Thyroid gland (tissue), 4 donors: ENCODE data around the gene ZNF841. TPM values are rescaled to one million over a fixed set of nuclear protein-coding genes. Genes with fewer than 3 reads are reported as not detected.
"Not testable (repeated sequence)": the region's sequence is repeated elsewhere in the genome, so short reads cannot be mapped to it uniquely, and the experiment has no call there.

Source experiments
- DNase-seq, 2 donors: peaks; one replicate each; pipeline ENCODE4 v3.0.0-alpha.2; 2019
- H3K27ac ChIP-seq, 3 donors: fragments of 200-600 bp; sonication (generic); 1 replicate in 2 of 3; 2 replicates in 1 of 3; pipeline ENCODE4 v1.5.1; 2016 to 2019; ENCODE audit warnings: mild to moderate bottlenecking in 1 of 3, moderate library complexity in 1 of 3
- H3K27me3 ChIP-seq: fragments of 200-600 bp; sonication (generic); one replicate; pipeline ENCODE4 v1.5.1; 2019
- H3K36me3 ChIP-seq, 2 donors: fragments of 200-600 bp; sonication (generic); one replicate each; pipeline ENCODE4 v1.5.1; 2016 to 2019
- H3K4me1 ChIP-seq, 2 donors: fragments of 200-600 bp; sonication (generic); one replicate each; pipeline ENCODE4 v1.5.1; 2017 to 2019
- H3K4me3 ChIP-seq, 3 donors: fragments of 200-600 bp; sonication (generic); replicated peaks in 1 of 3; 1 replicate in 2 of 3; 2 replicates in 1 of 3; pipeline ENCODE4 v1.5.1; 2016; ENCODE audit warnings: mild to moderate bottlenecking in 1 of 3
- H3K9me3 ChIP-seq: fragments of 200-600 bp; sonication (generic); one replicate; pipeline ENCODE4 v1.5.1; 2017
- CTCF ChIP-seq, 6 experiments: fragments of 200-600 bp in 3 of 6; fragments of 450-650 bp in 3 of 6; sonication (generic) in 3 of 6; IDR thresholded peaks; one replicate each; pipeline ENCODE4 v1.5.1; 2016 to 2019; ENCODE audit warnings: antibody characterized with exemption in 6 of 6, mild to moderate bottlenecking in 2 of 6, inconsistent platforms in 1 of 6, moderate library complexity in 1 of 6
- POLR2A ChIP-seq, 2 donors: fragments of 450-650 bp; IDR thresholded peaks; one replicate each; pipeline ENCODE4 v1.6.1; 2017; ENCODE audit warnings: antibody characterized with exemption in 2 of 2, mild to moderate bottlenecking in 2 of 2, moderate library complexity in 1 of 2
- WGBS, 2 donors: methylation state at CpG; one replicate each; pipeline ENCODE4 v1.1.5; 2017; 5-methylcytosine and 5-hydroxymethylcytosine counted together
- intact Hi-C: fragments of 100-400 bp; cut with DNase I; formaldehyde crosslinking; loops from one replicate; pipeline ENCODE4 v1.15.1; 2023
- total RNA-seq, 4 donors: library from RNA; depleted of rRNA; stranded (reverse); fragments of >200 nt; gene quantifications; one replicate each; pipeline ENCODE4 v1.2.3, GENCODE V29; 2016

Gene ZNF841
- total RNA-seq, 4 donors from 2014 or later, result 14.9 to 23.9 (median 18.0) TPM

GRCh38 chr19:52070496-52070895 lies 25.1 kb downstream of the ZNF841 start:
- Histone ChIP-seq H3K27ac (no peak overlapping the region), H3K27me3 (no peaks in the 10 kb centered on the region), H3K4me3 (no peak overlapping the region), H3K36me3 (peaks cover 68 to 70% of the 10 kb centered on the region in 2 donors), H3K9me3 (no peaks in the 10 kb centered on the region), H3K4me1 (no peaks in the 10 kb centered on the region)
- TF ChIP-seq POLR2A (IDR thresholded peaks at IDR 0.05), result no peak
- TF ChIP-seq CTCF (IDR thresholded peaks at IDR 0.05), result no peak
- intact Hi-C loops, result no loop called here
- DNase-seq, result no peak
- WGBS, 2 donors, result 99 to 100% methylated on average over 5 of the region's 5 CpGs

GRCh38 chr19:52069653-52070052 lies 25.9 kb downstream of the ZNF841 start:
- no peak for TF ChIP-seq CTCF (IDR thresholded peaks at IDR 0.05)
- TF ChIP-seq POLR2A (IDR thresholded peaks at IDR 0.05), result no peak
- Histone ChIP-seq H3K27me3 (no peaks in the 10 kb centered on the region), H3K36me3 (peaks cover 60 to 62% of the 10 kb centered on the region in 2 donors), H3K27ac (no peak overlapping the region), H3K9me3 (no peaks in the 10 kb centered on the region), H3K4me1 (no peaks in the 10 kb centered on the region), H3K4me3 (no peak overlapping the region)
- intact Hi-C loops, result no loop called here
- WGBS, 2 donors, result 90 to 93% methylated on average over 2 of the region's 2 CpGs
- DNase-seq, result no peak

GRCh38 chr19:52066258-52066863 lies 29.2 kb downstream of the ZNF841 start:
- no peak for DNase-seq
- Histone ChIP-seq H3K4me1 (no peaks in the 10 kb centered on the region), H3K36me3 (peaks cover 42 to 55% of the 10 kb centered on the region in 2 donors), H3K9me3 (no peaks in the 10 kb centered on the region), H3K27ac (no peak overlapping the region), H3K4me3 (no peak overlapping the region), H3K27me3 (no peaks in the 10 kb centered on the region)
- TF ChIP-seq POLR2A (IDR thresholded peaks at IDR 0.05) (no peak), CTCF (IDR thresholded peaks at IDR 0.05) (no peak)
- intact Hi-C loops, result no loop called here
- WGBS, 2 donors, result 96 to 99% methylated on average over 6 of the region's 6 CpGs

- WGBS, 2 donors, result 98% methylated on average over 6 of the region's 6 CpGs
- TF ChIP-seq POLR2A (IDR thresholded peaks at IDR 0.05) (no peak), CTCF (IDR thresholded peaks at IDR 0.05) (no peak)
- Histone ChIP-seq H3K4me1 (no peaks in the 10 kb centered on the region), H3K9me3 (no peaks in the 10 kb centered on the region), H3K36me3 (peaks cover 35 to 50% of the 10 kb centered on the region in 2 donors), H3K27ac (no peak overlapping the region), H3K4me3 (no peak overlapping the region), H3K27me3 (no peaks in the 10 kb centered on the region)
- intact Hi-C loops, result no loop called here
- DNase-seq, result no peak
Observed at GRCh38 chr19:52065399-52065798, 30.2 kb downstream of the ZNF841 start.

- H3K27ac ChIP-seq, H3K4me1 ChIP-seq, H3K36me3 ChIP-seq, intact Hi-C loops, H3K27me3 ChIP-seq, DNase-seq, H3K4me3 ChIP-seq, H3K9me3 ChIP-seq: not testable (repeated sequence)
- 97 to 99% methylated on average over 3 of the region's 3 CpGs for WGBS, 2 donors
Observed at GRCh38 chr19:52056480-52056879, 39.1 kb downstream of the ZNF841 start.

- H3K27me3 ChIP-seq, H3K4me1 ChIP-seq, H3K4me3 ChIP-seq, H3K36me3 ChIP-seq, H3K27ac ChIP-seq, DNase-seq, H3K9me3 ChIP-seq, intact Hi-C loops: not testable (repeated sequence)
- WGBS, 2 donors, result 32 to 78% methylated on average over 1 of the region's 1 CpG
Observed at GRCh38 chr19:52051736-52052135, 43.8 kb downstream of the ZNF841 start.
